Stomach (tissue), 9 donors: ENCODE data around the gene TRPM3. TPM values are rescaled to one million over a fixed set of nuclear protein-coding genes. Genes with fewer than 3 reads are reported as not detected.

Source experiments
- DNase-seq, 2 donors: peaks; one replicate each; pipeline versions ENCODE4 v3.0.0 to v3.0.0-alpha.2; 2013 to 2019
- H3K27ac ChIP-seq, 5 donors: fragments of 200-600 bp in 4 of 5; sonication (generic) in 4 of 5; one replicate each; pipeline ENCODE4 v1.5.1; 2013 to 2019; ENCODE audit warnings: mild to moderate bottlenecking in 1 of 5, moderate library complexity in 1 of 5
- H3K27me3 ChIP-seq, 3 donors: fragments of 200-600 bp; sonication (generic); one replicate each; pipeline ENCODE4 v1.5.1; 2017 to 2019; ENCODE audit warnings: mixed run types in 1 of 3
- H3K36me3 ChIP-seq, 4 donors: fragments of 200-600 bp; sonication (generic); 1 replicate in 3 of 4; 2 replicates in 1 of 4; pipeline ENCODE4 v1.5.1; 2016 to 2019
- H3K4me1 ChIP-seq, 4 donors: fragments of 200-600 bp; sonication (generic); one replicate each; pipeline ENCODE4 v1.5.1; 2016 to 2019
- H3K4me3 ChIP-seq, 4 donors: fragments of 200-600 bp; sonication (generic) in 3 of 4; one replicate each; pipeline ENCODE4 v1.5.1; 2016 to 2019; ENCODE audit warnings: mild to moderate bottlenecking in 1 of 4
- H3K9me3 ChIP-seq, 4 donors: fragments of 200-600 bp; sonication (generic); one replicate each; pipeline ENCODE4 v1.5.1; 2016 to 2019
- EP300 ChIP-seq: sonication (generic); formaldehyde crosslinking; IDR thresholded peaks from one replicate; pipeline ENCODE4 v1.6.1; 2017; ENCODE audit warnings: antibody characterized with exemption
- POLR2A ChIP-seq, 4 donors: fragments of 450-650 bp; IDR thresholded peaks; one replicate each; pipeline ENCODE4 v1.6.1; 2016; ENCODE audit warnings: antibody characterized with exemption in 4 of 4, control low read depth in 2 of 4, mild to moderate bottlenecking in 1 of 4, moderate library complexity in 1 of 4
- POLR2AphosphoS5 ChIP-seq, 3 donors: sonication (generic); formaldehyde crosslinking; IDR thresholded peaks; one replicate each; pipeline ENCODE4 v1.6.1; 2016; ENCODE audit warnings: antibody characterized with exemption in 3 of 3
- WGBS, 5 donors: extraction: QIAGEN DNeasy Blood & Tissue Kit in 3 of 5; methylation state at CpG; one replicate each; pipeline versions ENCODE4 v1.1.5 to v1.1.7; 2013 to 2018; 5-methylcytosine and 5-hydroxymethylcytosine counted together
- intact Hi-C: fragments of 100-400 bp; cut with DNase I; formaldehyde crosslinking; loops from one replicate; pipeline ENCODE4 v1.15.1; 2023; ENCODE audit warnings: low total_unique reads
- polyA plus RNA-seq, 3 donors: library from polyadenylated mRNA; stranded (reverse); fragments of 200-250 nt; gene quantifications; one replicate each; pipeline ENCODE4 v1.2.3, GENCODE V29; 2013
- total RNA-seq, 5 donors: library from RNA; depleted of rRNA; stranded (reverse); fragments of >200 nt; gene quantifications; one replicate each; pipeline versions ENCODE4 v1.1.0 to v1.2.3, GENCODE V29; 2014 to 2016
- TF ChIP-seq, protein P1 (sequence below), 7 experiments: fragments of 450-650 bp in 4 of 7; fragments of 200-600 bp in 3 of 7; sonication (generic) in 3 of 7; IDR thresholded peaks; one replicate each; pipeline ENCODE4 v1.5.1; 2016 to 2019; ENCODE audit warnings: antibody characterized with exemption in 7 of 7, control low read depth in 2 of 7, mild to moderate bottlenecking in 1 of 7
- donor health status: healthy with polysubstance abuse.
- donor health status: Bipolar disorder and iron deficiency.
- donor health status: healthy.

TRPM3 gene
- total and polyA plus RNA-seq, 8 donors: 0.03 to 6.2 (median 1.5) TPM

GRCh38 chr9:70692431-70692830, 429.0 kb downstream of the TRPM3 start:
- Histone ChIP-seq H3K4me3 (no peak overlapping the region), H3K36me3 (no peaks in the 10 kb centered on the region), H3K27me3 (no peaks in the 10 kb centered on the region), H3K4me1 (no peaks in the 10 kb centered on the region), H3K9me3 (no peaks in the 10 kb centered on the region), H3K27ac (no peak overlapping the region)
- WGBS, 5 donors: 92 to 97% (median 94%) methylated on average over 4 of the region's 4 CpGs
- intact Hi-C loops: no loop called here
- TF ChIP-seq, protein P1, sequence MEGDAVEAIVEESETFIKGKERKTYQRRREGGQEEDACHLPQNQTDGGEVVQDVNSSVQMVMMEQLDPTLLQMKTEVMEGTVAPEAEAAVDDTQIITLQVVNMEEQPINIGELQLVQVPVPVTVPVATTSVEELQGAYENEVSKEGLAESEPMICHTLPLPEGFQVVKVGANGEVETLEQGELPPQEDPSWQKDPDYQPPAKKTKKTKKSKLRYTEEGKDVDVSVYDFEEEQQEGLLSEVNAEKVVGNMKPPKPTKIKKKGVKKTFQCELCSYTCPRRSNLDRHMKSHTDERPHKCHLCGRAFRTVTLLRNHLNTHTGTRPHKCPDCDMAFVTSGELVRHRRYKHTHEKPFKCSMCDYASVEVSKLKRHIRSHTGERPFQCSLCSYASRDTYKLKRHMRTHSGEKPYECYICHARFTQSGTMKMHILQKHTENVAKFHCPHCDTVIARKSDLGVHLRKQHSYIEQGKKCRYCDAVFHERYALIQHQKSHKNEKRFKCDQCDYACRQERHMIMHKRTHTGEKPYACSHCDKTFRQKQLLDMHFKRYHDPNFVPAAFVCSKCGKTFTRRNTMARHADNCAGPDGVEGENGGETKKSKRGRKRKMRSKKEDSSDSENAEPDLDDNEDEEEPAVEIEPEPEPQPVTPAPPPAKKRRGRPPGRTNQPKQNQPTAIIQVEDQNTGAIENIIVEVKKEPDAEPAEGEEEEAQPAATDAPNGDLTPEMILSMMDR (IDR thresholded peaks at IDR 0.05): no peak
- no peak for TF ChIP-seq EP300
- no peak for TF ChIP-seq POLR2A (IDR thresholded peaks at IDR 0.05)
- no peak for TF ChIP-seq POLR2AphosphoS5 (IDR thresholded peaks at IDR 0.05)
- no peak for DNase-seq

- TF ChIP-seq EP300 (no peak), POLR2A (IDR thresholded peaks at IDR 0.05) (no peak), POLR2AphosphoS5 (IDR thresholded peaks at IDR 0.05) (no peak)
- TF ChIP-seq, protein P1 (IDR thresholded peaks at IDR 0.05): no peak
- Histone ChIP-seq H3K27ac (no peak overlapping the region), H3K9me3 (no peaks in the 10 kb centered on the region), H3K4me1 (no peaks in the 10 kb centered on the region), H3K4me3 (no peak overlapping the region), H3K27me3 (no peaks in the 10 kb centered on the region), H3K36me3 (no peaks in the 10 kb centered on the region)
- intact Hi-C loops: no loop called here
- DNase-seq: no peak
Observed at GRCh38 chr9:70688704-70689103, 432.7 kb downstream of the TRPM3 start.

DNA sequence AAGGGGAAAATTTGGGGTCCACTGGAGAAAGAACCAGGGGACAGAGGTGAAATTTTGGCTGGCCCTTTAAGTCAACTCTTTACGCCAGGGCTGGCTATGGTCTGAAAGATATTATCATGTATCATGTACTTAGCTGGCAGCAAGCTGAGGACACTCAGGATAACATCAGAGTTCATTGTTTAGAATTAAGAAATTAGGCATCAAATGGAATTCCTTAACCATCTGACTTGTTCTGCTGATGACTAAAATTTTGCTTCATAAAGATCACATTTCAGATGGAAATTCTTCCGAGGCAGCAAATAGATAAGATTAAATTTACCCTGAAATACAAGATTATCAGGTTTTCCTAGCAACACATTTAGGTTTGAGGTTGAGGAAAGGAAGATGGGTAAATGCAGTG, 437.6 kb downstream of the TRPM3 start:
- Histone ChIP-seq H3K27me3 (no peaks in the 10 kb centered on the region), H3K4me3 (no peak overlapping the region), H3K36me3 (no peaks in the 10 kb centered on the region), H3K27ac (no peak overlapping the region), H3K4me1 (no peaks in the 10 kb centered on the region), H3K9me3 (no peaks in the 10 kb centered on the region)
- no peak for DNase-seq
- intact Hi-C loops: no loop called here
- TF ChIP-seq POLR2A (IDR thresholded peaks at IDR 0.05) (no peak), EP300 (no peak), POLR2AphosphoS5 (IDR thresholded peaks at IDR 0.05) (no peak)
- TF ChIP-seq, protein P1 (IDR thresholded peaks at IDR 0.05): no peak
- 74 to 86% (median 78%) methylated on average over 2 of the region's 2 CpGs for WGBS, 5 donors

DNA sequence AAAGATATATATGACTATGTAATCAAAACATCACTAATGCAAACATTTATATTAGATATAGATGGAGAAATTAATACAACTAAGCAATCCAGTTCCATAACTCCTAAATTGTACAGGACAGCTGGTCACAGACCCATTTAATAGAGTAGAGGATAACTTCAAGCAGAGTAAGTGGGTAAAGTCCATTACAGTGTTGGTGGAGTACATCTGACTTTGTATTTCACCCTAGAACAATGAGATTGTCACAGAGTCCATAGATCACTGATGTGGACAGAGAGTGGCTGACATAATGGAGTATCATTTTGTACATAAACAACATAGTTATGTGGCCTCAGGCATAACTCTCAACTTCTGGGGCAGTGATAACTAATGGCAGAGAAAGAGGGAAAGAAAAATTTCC, 439.1 kb downstream of the TRPM3 start:
- TF ChIP-seq, protein P1 (IDR thresholded peaks at IDR 0.05): no peak
- TF ChIP-seq POLR2A (IDR thresholded peaks at IDR 0.05) (no peak), EP300 (no peak), POLR2AphosphoS5 (IDR thresholded peaks at IDR 0.05) (no peak)
- Histone ChIP-seq H3K27me3 (no peaks in the 10 kb centered on the region), H3K27ac (no peak overlapping the region), H3K36me3 (no peaks in the 10 kb centered on the region), H3K4me1 (no peaks in the 10 kb centered on the region), H3K4me3 (no peak overlapping the region), H3K9me3 (no peaks in the 10 kb centered on the region)
- no peak for DNase-seq
- intact Hi-C loops: no loop called here

- no peak overlapping the region for H3K4me3 ChIP-seq
- H3K4me1 ChIP-seq: no peaks in the 10 kb centered on the region
- H3K27ac ChIP-seq: no peak overlapping the region
- intact Hi-C loops: no loop called here
- no peaks in the 10 kb centered on the region for H3K9me3 ChIP-seq
- TF ChIP-seq POLR2AphosphoS5 (IDR thresholded peaks at IDR 0.05) (no peak), POLR2A (IDR thresholded peaks at IDR 0.05) (no peak), EP300 (no peak)
- TF ChIP-seq, protein P1 (IDR thresholded peaks at IDR 0.05): no peak
- DNase-seq: no peak
- no peaks in the 10 kb centered on the region for H3K27me3 ChIP-seq
- WGBS, 5 donors: 89 to 93% (median 92%) methylated on average over 4 of the region's 4 CpGs
- H3K36me3 ChIP-seq: no peaks in the 10 kb centered on the region
Observed at GRCh38 chr9:70679845-70680244, 441.6 kb downstream of the TRPM3 start.
